H1 (cell line): ENCODE data around the gene KRT83. TPM values are rescaled to one million over a fixed set of nuclear protein-coding genes. Genes with fewer than 3 reads are reported as not detected.

Source experiments
- CTCF ChIA-PET: fragments of 300-600 bp; sonication (Branson Sonifier 250); formaldehyde crosslinking; loops from one replicate; lab custom pipeline; 2021; ENCODE audit not compliant: partially characterized antibody; lab: Charles Lee
- POLR2A ChIA-PET: fragments of 300-600 bp; sonication (Branson Sonifier 250); formaldehyde crosslinking; loops from one replicate; lab custom pipeline; 2021; ENCODE audit warnings: inconsistent platforms; ENCODE audit not compliant: partially characterized antibody; lab: Charles Lee
- DNase-seq, 2 experiments: peaks; one replicate each; pipeline versions ENCODE4 v3.0.0 to v3.0.0-alpha.2; 2010 to 2022; ENCODE audit warnings: low spot score in 2 of 2, low read depth in 1 of 2, mixed read lengths in 1 of 2
- FAIRE-seq: peaks from 2 replicates; lab custom pipeline; 2011; peaks lifted over from hg19 to GRCh38; lab: Jason Lieb, UNC
- H2AFZ ChIP-seq: 2 replicates; pipeline ENCODE4 v1.8.1; 2012; ENCODE audit warnings: low read length, inconsistent platforms
- H2AK5ac ChIP-seq: 2 replicates; pipeline ENCODE4 v1.6.1; 2013; ENCODE audit warnings: low read depth, low read length
- H2BK120ac ChIP-seq: replicated peaks from 2 replicates; pipeline ENCODE3; 2013; ENCODE audit warnings: low read depth, low read length, inconsistent platforms
- H2BK12ac ChIP-seq: 2 replicates; pipeline ENCODE4 v1.6.1; 2013; ENCODE audit warnings: low read depth, low read length
- H2BK15ac ChIP-seq: 2 replicates; pipeline ENCODE4 v1.6.1; 2013; ENCODE audit warnings: low read length
- H2BK20ac ChIP-seq: 2 replicates; pipeline ENCODE4 v1.6.1; 2013; ENCODE audit warnings: low read length
- H2BK5ac ChIP-seq: 2 replicates; pipeline ENCODE4 v1.6.1; 2013; ENCODE audit warnings: low read depth, low read length
- H3K14ac ChIP-seq: 2 replicates; pipeline ENCODE4 v1.6.1; 2013; ENCODE audit warnings: inconsistent platforms; ENCODE audit not compliant: insufficient read length
- H3K18ac ChIP-seq: 2 replicates; pipeline ENCODE4 v1.6.1; 2013; ENCODE audit warnings: low read length; ENCODE audit errors: extremely low read depth
- H3K23ac ChIP-seq: 2 replicates; pipeline ENCODE4 v1.6.1; 2013; ENCODE audit warnings: inconsistent platforms; ENCODE audit not compliant: insufficient read length
- H3K23me2 ChIP-seq: 2 replicates; pipeline ENCODE4 v1.6.1; 2013; ENCODE audit warnings: low read depth, low read length
- H3K27ac ChIP-seq: 2 replicates; pipeline ENCODE4 v1.6.1; 2011; ENCODE audit warnings: low read depth, low read length, inconsistent platforms
- H3K27me3 ChIP-seq, 4 experiments: replicated peaks in 1 of 4; 1 replicate in 1 of 4; 2 replicates in 3 of 4; pipeline versions ENCODE4 v1.6.1 to v1.8.1; 2011 to 2013; ENCODE audit warnings: low read length in 3 of 4, mild to moderate bottlenecking in 3 of 4, inconsistent platforms in 2 of 4, mixed read lengths in 2 of 4, moderate library complexity in 1 of 4; ENCODE audit not compliant: control insufficient read depth in 3 of 4, insufficient read depth in 3 of 4; ENCODE audit errors: extremely low read depth in 1 of 4
- H3K36me3 ChIP-seq, 4 experiments: 2 replicates each; pipeline versions ENCODE4 v1.6.1 to v1.8.1; 2011 to 2013; ENCODE audit warnings: mild to moderate bottlenecking in 4 of 4, low read length in 3 of 4, moderate library complexity in 2 of 4, control low read depth in 1 of 4, inconsistent platforms in 1 of 4; ENCODE audit not compliant: insufficient read depth in 4 of 4, control insufficient read depth in 2 of 4
- H3K4ac ChIP-seq: replicated peaks from 2 replicates; pipeline ENCODE3; 2013; ENCODE audit warnings: low read length, low read depth, mixed read lengths, inconsistent platforms; ENCODE audit not compliant: insufficient read length
- H3K4me1 ChIP-seq, 4 experiments: replicated peaks in 1 of 4; 1 replicate in 1 of 4; 2 replicates in 3 of 4; pipeline versions ENCODE4 v1.6.1 to v1.8.1; 2011 to 2013; ENCODE audit warnings: low read length in 3 of 4, inconsistent platforms in 2 of 4, mixed read lengths in 1 of 4; ENCODE audit not compliant: insufficient read depth in 4 of 4, control insufficient read depth in 3 of 4
- H3K4me2 ChIP-seq, 2 experiments: 2 replicates each; pipeline versions ENCODE4 v1.6.1 to v1.8.1; 2011 to 2013; ENCODE audit warnings: low read depth in 2 of 2, low read length in 2 of 2, control low read depth in 1 of 2, inconsistent platforms in 1 of 2, mild to moderate bottlenecking in 1 of 2; ENCODE audit not compliant: insufficient read depth in 1 of 2
- H3K4me3 ChIP-seq, 4 experiments: fragments of 200-600, 300-600 bp in 1 of 4; sonication (generic), shearing (Covaris generic), sonication (Bioruptor Twin) in 1 of 4; 2 replicates each; pipeline versions ENCODE4 v1.5.1 to v1.8.1; 2011 to 2016; ENCODE audit warnings: low read length in 4 of 4, low read depth in 3 of 4, control low read depth in 2 of 4, inconsistent platforms in 2 of 4, mild to moderate bottlenecking in 2 of 4, mixed read lengths in 1 of 4, moderate library complexity in 1 of 4; ENCODE audit not compliant: insufficient read depth in 2 of 4; ENCODE audit errors: extremely low read depth in 1 of 4
- H3K56ac ChIP-seq: replicated peaks from 2 replicates; pipeline ENCODE3; 2013; ENCODE audit warnings: low read depth, mild to moderate bottlenecking, mixed read lengths, low read length, inconsistent platforms; ENCODE audit not compliant: insufficient read length
- H3K79me1 ChIP-seq: 2 replicates; pipeline ENCODE4 v1.6.1; 2013; ENCODE audit warnings: low read depth, low read length, control low read depth
- H3K79me2 ChIP-seq, 2 experiments: 2 replicates each; pipeline versions ENCODE4 v1.6.1 to v1.8.1; 2012 to 2013; ENCODE audit warnings: low read length in 2 of 2, mild to moderate bottlenecking in 2 of 2, inconsistent platforms in 1 of 2; ENCODE audit not compliant: insufficient read depth in 2 of 2, control insufficient read depth in 1 of 2
- H3K9ac ChIP-seq, 4 experiments: replicated peaks in 1 of 4; 1 replicate in 1 of 4; 2 replicates in 3 of 4; pipeline versions ENCODE4 v1.6.1 to v1.8.1; 2011 to 2013; ENCODE audit warnings: low read depth in 3 of 4, low read length in 3 of 4, control low read depth in 2 of 4, mild to moderate bottlenecking in 2 of 4, moderate library complexity in 2 of 4, inconsistent platforms in 1 of 4; ENCODE audit errors: extremely low read depth in 1 of 4
- H3K9me3 ChIP-seq, 2 experiments: 2 replicates each; pipeline versions ENCODE4 v1.6.1 to v1.8.1; 2012 to 2013; ENCODE audit warnings: mild to moderate bottlenecking in 2 of 2, moderate library complexity in 2 of 2, control low read depth in 1 of 2, inconsistent platforms in 1 of 2, low read depth in 1 of 2, low read length in 1 of 2, mixed read lengths in 1 of 2; ENCODE audit not compliant: insufficient read depth in 2 of 2
- H4K20me1 ChIP-seq, 2 experiments: replicated peaks in 1 of 2; 2 replicates each; pipeline versions ENCODE3 to v1.8.1; 2011 to 2013; ENCODE audit warnings: inconsistent platforms in 2 of 2, low read length in 2 of 2, mild to moderate bottlenecking in 1 of 2; ENCODE audit not compliant: insufficient read depth in 2 of 2, control insufficient read depth in 1 of 2
- H4K5ac ChIP-seq: 2 replicates; pipeline ENCODE4 v1.6.1; 2013; ENCODE audit warnings: low read length, low read depth, mixed read lengths, inconsistent platforms; ENCODE audit not compliant: insufficient read length
- H4K8ac ChIP-seq: 2 replicates; pipeline ENCODE4 v1.8.0; 2013; ENCODE audit warnings: mild to moderate bottlenecking, moderate library complexity, low read length, inconsistent platforms; ENCODE audit not compliant: insufficient read depth; ENCODE audit errors: extremely low read depth
- H4K91ac ChIP-seq: replicated peaks from 2 replicates; pipeline ENCODE3; 2013; ENCODE audit warnings: low read length, mixed read lengths, inconsistent platforms; ENCODE audit not compliant: insufficient read length
- ASH2L ChIP-seq: fragments of 200-600, 300-600 bp; sonication (generic); IDR thresholded peaks from one replicate; pipeline ENCODE4 v1.7.1; 2017; ENCODE audit warnings: low read length
- BACH1 ChIP-seq: IDR thresholded peaks from 2 replicates; pipeline ENCODE4 v1.6.1; 2012; ENCODE audit warnings: low read length, improper control_type of control experiment
- CBX5 ChIP-seq: fragments of 300-800, 300-1000 bp; sonication (generic); IDR thresholded peaks from 2 replicates; pipeline ENCODE4 v1.7.1; 2016; ENCODE audit warnings: antibody characterized with exemption, low read length, low read depth
- CBX8 ChIP-seq: fragments of 300-800, 300-1000 bp; sonication (generic); IDR thresholded peaks from 2 replicates; pipeline ENCODE4 v1.7.1; 2016; ENCODE audit warnings: low read depth, low read length, borderline replicate concordance
- CHD1 ChIP-seq: IDR thresholded peaks from 2 replicates; pipeline ENCODE4 v1.6.1; 2012; ENCODE audit warnings: low read depth, low read length, improper control_type of control experiment
- HDAC2 ChIP-seq, 2 experiments: fragments of 300-600 bp in 1 of 2; sonication (generic) in 1 of 2; IDR thresholded peaks; 2 replicates each; pipeline ENCODE4 v1.6.1; 2011 to 2012; ENCODE audit warnings: low read depth in 2 of 2, low read length in 2 of 2, mild to moderate bottlenecking in 2 of 2, moderate library complexity in 2 of 2, borderline replicate concordance in 1 of 2, inconsistent platforms in 1 of 2
- MAFK ChIP-seq: IDR thresholded peaks from 2 replicates; pipeline ENCODE4 v1.6.1; 2012; ENCODE audit warnings: low read depth, mild to moderate bottlenecking, improper control_type of control experiment, low read length
- RBBP5 ChIP-seq: IDR thresholded peaks from 2 replicates; pipeline ENCODE4 v1.7.1; 2012; ENCODE audit warnings: low read depth, mild to moderate bottlenecking, inconsistent platforms, low read length, moderate library complexity, borderline replicate concordance
- RNF2 ChIP-seq: fragments of 200-900, 300-1000 bp; sonication (generic); IDR thresholded peaks from 2 replicates; pipeline ENCODE4 v1.7.1; 2016; ENCODE audit warnings: borderline replicate concordance, low read depth, mild to moderate bottlenecking, antibody characterized with exemption, low read length; ENCODE audit not compliant: poor library complexity, severe bottlenecking; ENCODE audit errors: missing control alignments
- SP1 ChIP-seq: IDR thresholded peaks from 2 replicates; pipeline ENCODE4 v1.6.1; 2011; ENCODE audit warnings: low read depth, low read length
- ZNF274 ChIP-seq: IDR thresholded peaks from 2 replicates; pipeline ENCODE4 v1.7.0; 2012; ENCODE audit warnings: low read length, borderline replicate concordance; ENCODE audit errors: extremely low read depth
- WGBS, 2 experiments: shearing (Covaris generic) in 1 of 2; methylation state at CpG; one replicate each; pipeline versions ENCODE4 v1.1.6 to v1.1.7; 2013 to 2015; ENCODE audit warnings: low lambda C conversion rate in 2 of 2, mixed read lengths in 2 of 2, inconsistent platforms in 1 of 2, low coverage in 1 of 2, missing lambda C conversion rate in 1 of 2; ENCODE audit not compliant: insufficient replicate concordance in 2 of 2, insufficient coverage in 1 of 2, insufficient read length in 1 of 2; ENCODE audit errors: extremely low coverage in 1 of 2, missing lambda C conversion rate in 1 of 2; 5-methylcytosine and 5-hydroxymethylcytosine counted together
- polyA plus RNA-seq, 7 experiments: library from polyadenylated mRNA; depleted of rRNA in 3 of 7; stranded (reverse) in 5 of 7; unstranded in 2 of 7; fragments of >200 nt in 5 of 7; fragments of 200-250 nt in 2 of 7; gene quantifications; 1 replicate in 5 of 7; 2 replicates in 1 of 7; 4 replicates in 1 of 7; pipeline versions ENCODE4 v1.2.1 to v1.2.3, GENCODE V29; 2011 to 2013; ENCODE audit warnings: missing spikeins in 2 of 7, mixed read lengths in 2 of 7
- total RNA-seq: library from RNA; stranded (reverse); fragmentation: NEBNext Ultra II Directional; extraction: Animal tissue kit (Norgen Biotek cat#: 25700); gene quantifications from 2 replicates; pipeline ENCODE4 v1.2.1, GENCODE V29; 2021
- TF ChIP-seq, protein P1 (sequence below): IDR thresholded peaks from 2 replicates; pipeline ENCODE4 v1.6.1; 2012; ENCODE audit warnings: inconsistent platforms

KRT83 gene
- total and polyA plus RNA-seq, 2 of the 8 experiments (the other 6 are each of a cell fraction or from before 2014, with no cell fraction given): not detected

DNA sequence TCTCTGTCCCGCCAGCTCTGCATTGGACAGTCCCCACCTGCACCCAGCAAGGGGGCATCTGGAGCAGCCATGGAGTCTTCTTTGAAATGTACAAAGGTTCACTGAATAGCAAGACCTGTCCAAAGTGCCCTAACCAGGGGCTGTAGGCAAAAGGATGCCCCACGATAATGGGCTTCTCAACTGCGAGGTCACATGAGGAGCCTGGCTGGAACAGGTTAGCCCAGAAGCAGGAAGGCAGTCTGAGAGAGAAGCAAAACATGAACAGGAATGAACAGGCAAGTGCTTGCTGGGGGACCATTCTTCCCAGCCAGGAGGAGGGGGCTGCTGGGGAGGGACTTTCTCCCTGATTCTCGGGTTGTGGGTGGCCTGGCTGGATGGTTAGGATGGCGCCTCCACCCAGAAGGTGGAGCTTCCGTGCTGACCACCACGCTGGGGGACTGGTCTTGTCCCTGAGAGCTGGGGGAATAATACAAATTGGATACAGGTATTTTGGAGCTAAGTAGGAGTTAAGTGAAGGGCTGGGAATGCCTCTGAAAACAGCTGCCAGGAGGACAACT, 39.0 kb upstream of the KRT83 start:
- Histone ChIP-seq H3K4me3 (no peak overlapping the region), H3K56ac (no peak overlapping the region), H3K79me1 (no peaks in the 10 kb centered on the region), H4K8ac (no peak overlapping the region), H2BK120ac (no peak overlapping the region), H3K9ac (no peak overlapping the region), H3K4me2 (no peak overlapping the region), H2AFZ (no peak overlapping the region), H3K36me3 (no peaks in the 10 kb centered on the region), H3K27me3 (no peaks in the 10 kb centered on the region), H3K23ac (no peak overlapping the region), H3K4me1 (no peaks in the 10 kb centered on the region), H4K5ac (no peak overlapping the region), H3K27ac (no peak overlapping the region), H2BK12ac (no peak overlapping the region), H3K14ac (no peak overlapping the region), H3K4ac (no peak overlapping the region), H3K9me3 (no peaks in the 10 kb centered on the region; a peak in 1 of 4 replicates), H3K23me2 (no peaks in the 10 kb centered on the region), H3K18ac (no peak overlapping the region), H2BK5ac (no peak overlapping the region; the same call in 1 of the 2 replicates), H2BK20ac (no peak overlapping the region), H2BK15ac (no peak overlapping the region), H3K79me2 (no peaks in the 10 kb centered on the region), H2AK5ac (no peak overlapping the region), H4K20me1 (no peaks in the 10 kb centered on the region), H4K91ac (no peak overlapping the region)
- no peak for FAIRE-seq
- ChIA-PET POLR2A (no interaction called here), CTCF (interaction anchor here (0.9 to 6.7 kb wide), 20 partner anchors 12 to 519 kb away, joined by 3 to 88 read pairs (median 7); partner anchors contain the start of gene KRT84)
- DNase-seq: no peak
- WGBS, 2 experiments: 84% methylated on average over 7 of the region's 7 CpGs; no CpG with 5 or more reads in 1 of the 2 experiments
- TF ChIP-seq SP1: no peak
- no peak for TF ChIP-seq BACH1
- TF ChIP-seq CBX5: no peak
- TF ChIP-seq ZNF274: no peak
- no peak for TF ChIP-seq ASH2L
- no peak for TF ChIP-seq CHD1
- TF ChIP-seq RNF2: no peak
- no peak for TF ChIP-seq MAFK
- TF ChIP-seq RBBP5: no peak
- no peak for TF ChIP-seq CBX8
- no peak for TF ChIP-seq HDAC2 (IDR thresholded peaks at IDR 0.05; ENCODE audit: borderline replicate concordance in 1 of 2, low read depth in 2 of 2, low read length in 2 of 2)
- TF ChIP-seq, protein P1, sequence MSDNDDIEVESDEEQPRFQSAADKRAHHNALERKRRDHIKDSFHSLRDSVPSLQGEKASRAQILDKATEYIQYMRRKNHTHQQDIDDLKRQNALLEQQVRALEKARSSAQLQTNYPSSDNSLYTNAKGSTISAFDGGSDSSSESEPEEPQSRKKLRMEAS: no peak
